Liver (tissue), 3 donors: ENCODE measurements around the gene MAPK4.
A peak's percentile ranks its signal among the peaks of the same experiment; 100 is the strongest.

Experiments
- GABPA ChIP-seq, 2 donors: IDR thresholded peaks in 1 of 2; conservative IDR thresholded peaks in 1 of 2; 2 replicates each; pipeline ENCODE4 v1.6.1; 2016; ENCODE audit warnings: antibody characterized with exemption in 2 of 2, mild to moderate bottlenecking in 1 of 2, moderate library complexity in 1 of 2
- MAX ChIP-seq: IDR thresholded peaks from 2 replicates; pipeline ENCODE4 v1.6.1; 2016; ENCODE audit warnings: antibody characterized with exemption
- YY1 ChIP-seq: IDR thresholded peaks from 2 replicates; pipeline ENCODE4 v1.6.1; 2016; ENCODE audit warnings: antibody characterized with exemption, mild to moderate bottlenecking
- ZBTB33 ChIP-seq: IDR thresholded peaks from 2 replicates; pipeline ENCODE4 v1.6.1; 2016; ENCODE audit warnings: antibody characterized with exemption
- TF ChIP-seq, protein P1 (sequence below): fragments of 150-350 bp; IDR thresholded peaks from 2 replicates; pipeline ENCODE4 v1.5.1; 2017; ENCODE audit warnings: improper control_type of control experiment, low read depth, low read length; ENCODE audit not compliant: missing input control
- TF ChIP-seq, protein P2 (sequence below): IDR thresholded peaks from 2 replicates; pipeline ENCODE4 v1.6.1; 2016; ENCODE audit warnings: antibody characterized with exemption, mild to moderate bottlenecking
- donor health status: healthy.
- donor health status: healthy.

- TF ChIP-seq, protein P1, sequence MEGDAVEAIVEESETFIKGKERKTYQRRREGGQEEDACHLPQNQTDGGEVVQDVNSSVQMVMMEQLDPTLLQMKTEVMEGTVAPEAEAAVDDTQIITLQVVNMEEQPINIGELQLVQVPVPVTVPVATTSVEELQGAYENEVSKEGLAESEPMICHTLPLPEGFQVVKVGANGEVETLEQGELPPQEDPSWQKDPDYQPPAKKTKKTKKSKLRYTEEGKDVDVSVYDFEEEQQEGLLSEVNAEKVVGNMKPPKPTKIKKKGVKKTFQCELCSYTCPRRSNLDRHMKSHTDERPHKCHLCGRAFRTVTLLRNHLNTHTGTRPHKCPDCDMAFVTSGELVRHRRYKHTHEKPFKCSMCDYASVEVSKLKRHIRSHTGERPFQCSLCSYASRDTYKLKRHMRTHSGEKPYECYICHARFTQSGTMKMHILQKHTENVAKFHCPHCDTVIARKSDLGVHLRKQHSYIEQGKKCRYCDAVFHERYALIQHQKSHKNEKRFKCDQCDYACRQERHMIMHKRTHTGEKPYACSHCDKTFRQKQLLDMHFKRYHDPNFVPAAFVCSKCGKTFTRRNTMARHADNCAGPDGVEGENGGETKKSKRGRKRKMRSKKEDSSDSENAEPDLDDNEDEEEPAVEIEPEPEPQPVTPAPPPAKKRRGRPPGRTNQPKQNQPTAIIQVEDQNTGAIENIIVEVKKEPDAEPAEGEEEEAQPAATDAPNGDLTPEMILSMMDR = peak; percentile 3
- TF ChIP-seq, protein P2, sequence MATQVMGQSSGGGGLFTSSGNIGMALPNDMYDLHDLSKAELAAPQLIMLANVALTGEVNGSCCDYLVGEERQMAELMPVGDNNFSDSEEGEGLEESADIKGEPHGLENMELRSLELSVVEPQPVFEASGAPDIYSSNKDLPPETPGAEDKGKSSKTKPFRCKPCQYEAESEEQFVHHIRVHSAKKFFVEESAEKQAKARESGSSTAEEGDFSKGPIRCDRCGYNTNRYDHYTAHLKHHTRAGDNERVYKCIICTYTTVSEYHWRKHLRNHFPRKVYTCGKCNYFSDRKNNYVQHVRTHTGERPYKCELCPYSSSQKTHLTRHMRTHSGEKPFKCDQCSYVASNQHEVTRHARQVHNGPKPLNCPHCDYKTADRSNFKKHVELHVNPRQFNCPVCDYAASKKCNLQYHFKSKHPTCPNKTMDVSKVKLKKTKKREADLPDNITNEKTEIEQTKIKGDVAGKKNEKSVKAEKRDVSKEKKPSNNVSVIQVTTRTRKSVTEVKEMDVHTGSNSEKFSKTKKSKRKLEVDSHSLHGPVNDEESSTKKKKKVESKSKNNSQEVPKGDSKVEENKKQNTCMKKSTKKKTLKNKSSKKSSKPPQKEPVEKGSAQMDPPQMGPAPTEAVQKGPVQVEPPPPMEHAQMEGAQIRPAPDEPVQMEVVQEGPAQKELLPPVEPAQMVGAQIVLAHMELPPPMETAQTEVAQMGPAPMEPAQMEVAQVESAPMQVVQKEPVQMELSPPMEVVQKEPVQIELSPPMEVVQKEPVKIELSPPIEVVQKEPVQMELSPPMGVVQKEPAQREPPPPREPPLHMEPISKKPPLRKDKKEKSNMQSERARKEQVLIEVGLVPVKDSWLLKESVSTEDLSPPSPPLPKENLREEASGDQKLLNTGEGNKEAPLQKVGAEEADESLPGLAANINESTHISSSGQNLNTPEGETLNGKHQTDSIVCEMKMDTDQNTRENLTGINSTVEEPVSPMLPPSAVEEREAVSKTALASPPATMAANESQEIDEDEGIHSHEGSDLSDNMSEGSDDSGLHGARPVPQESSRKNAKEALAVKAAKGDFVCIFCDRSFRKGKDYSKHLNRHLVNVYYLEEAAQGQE = no peak
- TF ChIP-seq MAX (no peak), YY1 (no peak), ZBTB33 (no peak), GABPA (IDR thresholded peaks at IDR 0.05 in 1 of 2, conservative IDR thresholded peaks at IDR 0.05 in 1 of 2) (no peak)
These were observed 13.8 kb downstream of the MAPK4 start for GRCh38 chr18:50573679-50574078.
